Cardiac fibroblast (primary cell): ENCODE results near the gene CCDC63.

Experiments used
- DNase-seq, 2 donors: peaks; one replicate each; pipeline versions ENCODE4 v3.0.0 to v3.0.0-alpha.2; 2010; ENCODE audit warnings: low read depth in 2 of 2
- H3K4me3 ChIP-seq, 2 donors: replicated peaks in 1 of 2; 1 replicate in 1 of 2; 2 replicates in 1 of 2; pipeline ENCODE4 v1.5.1; 2011; ENCODE audit warnings: low read depth in 2 of 2, low read length in 2 of 2, mild to moderate bottlenecking in 2 of 2, moderate library complexity in 1 of 2
- CTCF ChIP-seq: IDR thresholded peaks from one replicate; pipeline ENCODE4 v1.5.1; 2011; ENCODE audit warnings: low read depth, mild to moderate bottlenecking, low read length, inconsistent platforms

CCDC63 gene

DNA sequence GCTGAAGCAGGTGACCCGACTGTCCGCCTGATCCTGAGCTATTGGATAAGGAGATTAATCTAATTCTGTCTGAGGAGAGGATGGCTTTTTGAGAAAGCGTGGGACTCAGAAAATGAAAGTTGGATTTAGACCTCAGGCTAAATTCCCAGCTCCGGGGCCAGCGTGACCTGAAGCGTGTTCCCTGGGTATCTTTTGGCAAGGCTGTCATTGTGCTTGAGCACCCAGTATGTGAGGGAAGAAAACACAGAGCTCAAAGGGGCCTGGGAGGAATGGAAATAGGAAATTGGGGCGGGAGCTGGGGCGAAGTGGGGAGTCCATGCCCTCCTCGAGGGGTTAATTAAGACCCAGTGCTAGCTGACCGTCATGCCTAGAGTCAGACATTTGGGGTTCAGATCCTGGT lies 17.5 kb upstream of the CCDC63 start:
- no peak overlapping the region for H3K4me3 ChIP-seq
- TF ChIP-seq CTCF: no peak
- DNase-seq: no peak

DNA sequence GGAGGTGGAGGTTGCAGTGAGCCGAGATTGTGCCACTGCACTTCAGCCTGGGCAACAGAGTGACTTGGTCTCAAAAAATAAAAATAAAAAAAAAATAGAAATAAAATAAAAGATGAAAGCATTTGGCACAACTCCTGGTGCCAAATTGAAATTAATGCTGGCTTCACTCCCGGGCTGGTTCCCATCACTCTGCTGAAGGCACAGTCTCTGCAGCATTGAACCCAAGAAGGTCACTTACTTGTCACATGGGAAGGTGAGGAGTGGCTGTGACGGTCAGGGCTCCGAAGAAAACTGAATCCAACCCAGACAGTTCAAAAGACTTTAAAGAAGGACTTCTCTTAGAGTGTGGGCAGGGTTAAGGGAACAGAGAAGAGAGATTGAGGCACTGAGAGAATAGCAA lies 10.5 kb upstream of the CCDC63 start:
- no peak for TF ChIP-seq CTCF
- no peak for DNase-seq
- no peak overlapping the region for H3K4me3 ChIP-seq

DNA sequence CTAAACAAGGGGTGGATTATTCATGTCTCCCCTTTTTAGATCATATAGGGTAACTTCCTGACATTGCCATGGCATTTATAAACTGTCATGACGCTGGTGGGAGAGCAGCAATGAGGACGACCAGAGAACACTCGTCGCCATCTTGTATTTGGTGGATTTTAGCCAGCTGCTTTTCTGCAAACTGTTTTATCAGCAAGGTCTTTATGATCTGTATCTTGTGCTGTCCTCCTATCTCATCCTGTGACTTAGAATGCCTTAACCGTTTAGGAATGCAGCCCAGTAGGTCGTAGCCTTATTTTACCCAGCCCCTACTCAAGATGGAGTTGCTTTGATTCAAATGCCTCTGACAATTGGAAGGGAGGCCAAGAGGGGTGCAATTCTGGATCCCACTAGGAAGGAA lies 5.8 kb upstream of the CCDC63 start:
- H3K4me3 ChIP-seq: no peak overlapping the region
- DNase-seq: no peak
- no peak for TF ChIP-seq CTCF

DNA sequence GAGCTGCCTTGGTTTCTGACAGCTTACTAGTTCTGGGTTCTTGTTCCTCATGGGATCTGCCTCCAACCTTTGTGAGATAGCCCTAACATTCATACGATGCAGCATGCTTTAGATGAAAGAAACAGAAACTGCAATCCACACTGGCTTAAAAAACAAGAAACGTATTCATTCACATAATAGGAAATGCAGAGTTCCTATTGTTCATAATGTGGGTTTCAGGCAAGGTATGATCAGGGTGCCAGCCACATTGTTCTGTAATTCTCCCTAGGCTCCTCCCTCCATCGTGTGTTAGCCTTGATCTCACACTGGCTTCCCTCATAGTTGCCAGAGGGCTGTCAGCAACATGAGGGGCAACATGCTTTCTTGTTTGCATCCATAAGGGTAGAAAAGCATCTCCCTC lies 2.7 kb upstream of the CCDC63 start:
- no peak overlapping the region for H3K4me3 ChIP-seq
- no peak for DNase-seq
- no peak for TF ChIP-seq CTCF

DNA sequence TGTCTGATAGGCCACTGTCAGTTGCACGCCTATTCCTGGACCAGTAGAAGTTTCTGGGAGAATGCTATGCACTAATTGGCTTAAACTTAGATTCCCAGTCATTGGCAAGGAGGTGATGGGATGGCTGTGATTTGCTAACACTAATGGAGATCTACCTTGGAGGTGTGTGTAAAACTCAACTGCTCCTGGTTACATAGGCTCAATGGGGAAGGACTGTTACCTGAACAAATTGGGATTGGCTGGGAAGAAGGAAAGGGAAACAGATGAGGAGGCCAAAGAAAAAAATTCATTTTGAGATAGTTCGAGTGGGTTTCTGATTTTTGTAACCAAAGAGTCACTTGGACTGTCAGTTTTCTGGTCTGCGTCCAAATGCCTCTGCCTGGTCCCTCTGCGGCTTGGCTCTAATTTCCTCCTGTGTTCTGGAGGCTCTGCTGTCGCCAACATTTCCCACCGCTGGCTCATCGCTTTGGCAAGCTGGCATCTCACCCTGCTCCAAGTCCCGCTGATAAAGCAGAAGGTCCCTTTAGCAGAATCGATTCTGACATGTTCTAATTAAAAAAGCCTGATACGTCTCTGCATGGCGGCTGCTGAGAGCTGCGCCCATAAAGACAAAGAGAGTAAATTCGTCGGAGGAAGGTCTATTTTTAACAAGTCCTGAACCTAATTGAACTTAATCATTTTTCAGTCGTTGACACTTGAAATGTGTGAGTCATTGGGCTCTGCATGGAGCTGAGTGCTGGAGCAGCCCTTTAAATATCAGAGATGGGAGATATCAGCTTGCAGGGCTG lies 2.0 kb upstream of the CCDC63 start:
- TF ChIP-seq CTCF: no peak
- DNase-seq: peak; percentile 12 to 74
- no peak overlapping the region for H3K4me3 ChIP-seq

DNA sequence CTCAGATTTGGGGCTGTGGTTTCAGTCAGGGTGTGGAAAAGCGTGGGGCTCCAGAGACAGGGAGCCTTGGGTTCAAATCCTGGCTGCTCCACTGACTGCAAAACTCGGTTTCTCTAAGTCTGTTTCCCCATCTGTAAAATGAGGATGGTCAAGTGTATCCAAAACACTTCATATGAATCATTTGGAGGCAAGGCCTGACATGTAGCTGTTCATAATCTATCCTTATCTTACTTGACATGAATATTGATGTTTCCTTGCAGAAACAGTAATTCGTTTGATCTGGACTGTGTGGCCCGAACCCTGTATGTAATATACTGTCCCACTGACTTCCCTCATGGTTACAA lies 1.5 kb upstream of the CCDC63 start:
- no peak for DNase-seq
- H3K4me3 ChIP-seq: no peak overlapping the region
- TF ChIP-seq CTCF: no peak
